ENCODE data around the gene PRIM1.

DNA sequence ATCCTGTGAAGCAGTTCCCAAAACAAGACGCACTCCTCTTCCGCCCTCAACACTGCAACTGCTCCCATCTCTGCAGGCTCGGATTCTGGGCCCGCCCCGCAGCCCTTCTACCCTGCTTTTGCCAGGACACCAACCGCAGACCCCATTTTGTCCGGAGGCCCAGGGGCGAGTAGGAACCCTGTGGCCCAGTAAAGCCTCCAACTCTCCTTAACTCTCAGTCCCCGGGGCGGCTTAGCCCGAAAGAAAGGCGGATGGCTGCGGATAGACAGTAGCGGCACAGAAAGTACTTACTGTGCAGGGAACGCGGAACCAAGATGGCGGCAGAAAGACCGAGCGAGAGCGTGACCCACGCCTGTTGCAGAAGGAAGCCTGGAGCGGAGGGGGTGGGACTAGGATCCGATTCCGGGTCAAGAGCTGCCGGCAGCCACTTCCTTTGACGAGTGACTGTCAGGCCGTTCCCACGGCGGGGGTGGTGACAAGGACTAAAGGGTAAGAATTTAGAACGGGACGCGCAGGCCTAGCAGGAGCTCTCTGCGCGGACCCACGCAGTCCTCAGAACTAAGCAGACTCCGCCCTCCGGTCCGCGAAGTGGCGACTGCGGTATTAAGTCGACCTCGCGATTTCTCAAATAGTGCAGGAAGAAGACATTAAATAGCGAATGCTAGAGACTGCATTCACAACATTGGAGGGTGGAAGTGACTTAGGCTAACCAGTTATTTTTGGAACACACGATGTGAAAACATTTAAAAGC, 27.0 kb downstream of the PRIM1 start, which contains the start of gene NACA:
- TF ChIP-seq, protein P1, sequence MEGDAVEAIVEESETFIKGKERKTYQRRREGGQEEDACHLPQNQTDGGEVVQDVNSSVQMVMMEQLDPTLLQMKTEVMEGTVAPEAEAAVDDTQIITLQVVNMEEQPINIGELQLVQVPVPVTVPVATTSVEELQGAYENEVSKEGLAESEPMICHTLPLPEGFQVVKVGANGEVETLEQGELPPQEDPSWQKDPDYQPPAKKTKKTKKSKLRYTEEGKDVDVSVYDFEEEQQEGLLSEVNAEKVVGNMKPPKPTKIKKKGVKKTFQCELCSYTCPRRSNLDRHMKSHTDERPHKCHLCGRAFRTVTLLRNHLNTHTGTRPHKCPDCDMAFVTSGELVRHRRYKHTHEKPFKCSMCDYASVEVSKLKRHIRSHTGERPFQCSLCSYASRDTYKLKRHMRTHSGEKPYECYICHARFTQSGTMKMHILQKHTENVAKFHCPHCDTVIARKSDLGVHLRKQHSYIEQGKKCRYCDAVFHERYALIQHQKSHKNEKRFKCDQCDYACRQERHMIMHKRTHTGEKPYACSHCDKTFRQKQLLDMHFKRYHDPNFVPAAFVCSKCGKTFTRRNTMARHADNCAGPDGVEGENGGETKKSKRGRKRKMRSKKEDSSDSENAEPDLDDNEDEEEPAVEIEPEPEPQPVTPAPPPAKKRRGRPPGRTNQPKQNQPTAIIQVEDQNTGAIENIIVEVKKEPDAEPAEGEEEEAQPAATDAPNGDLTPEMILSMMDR (conservative IDR thresholded peaks at IDR 0.05; ENCODE audit: low read depth, low read length), result no peak
- no peak for TF ChIP-seq EZH2 (IDR thresholded peaks at IDR 0.05; ENCODE audit: low read length, unreplicated experiment)
- no peak for TF ChIP-seq EZH2phosphoT487 (IDR thresholded peaks at IDR 0.05; ENCODE audit: borderline replicate concordance, low read length)
